H1 (cell line): ENCODE measurements around the gene UFM1. TPM values are rescaled to one million over a fixed set of nuclear protein-coding genes. Genes with fewer than 3 reads are reported as not detected.

ENCODE experiments used
- CTCF ChIA-PET: fragments of 300-600 bp; sonication (Branson Sonifier 250); formaldehyde crosslinking; loops from one replicate; lab custom pipeline; 2021; ENCODE audit not compliant: partially characterized antibody; lab: Charles Lee
- POLR2A ChIA-PET: fragments of 300-600 bp; sonication (Branson Sonifier 250); formaldehyde crosslinking; loops from one replicate; lab custom pipeline; 2021; ENCODE audit warnings: inconsistent platforms; ENCODE audit not compliant: partially characterized antibody; lab: Charles Lee
- DNase-seq, 2 experiments: peaks; one replicate each; pipeline versions ENCODE4 v3.0.0 to v3.0.0-alpha.2; 2010 to 2022; ENCODE audit warnings: low spot score in 2 of 2, low read depth in 1 of 2, mixed read lengths in 1 of 2
- FAIRE-seq: peaks from 2 replicates; lab custom pipeline; 2011; peaks lifted over from hg19 to GRCh38; lab: Jason Lieb, UNC
- H2AFZ ChIP-seq: 2 replicates; pipeline ENCODE4 v1.8.1; 2012; ENCODE audit warnings: low read length, inconsistent platforms
- H2AK5ac ChIP-seq: 2 replicates; pipeline ENCODE4 v1.6.1; 2013; ENCODE audit warnings: low read depth, low read length
- H2BK120ac ChIP-seq: replicated peaks from 2 replicates; pipeline ENCODE3; 2013; ENCODE audit warnings: low read depth, low read length, inconsistent platforms
- H2BK12ac ChIP-seq: 2 replicates; pipeline ENCODE4 v1.6.1; 2013; ENCODE audit warnings: low read depth, low read length
- H2BK15ac ChIP-seq: 2 replicates; pipeline ENCODE4 v1.6.1; 2013; ENCODE audit warnings: low read length
- H2BK20ac ChIP-seq: 2 replicates; pipeline ENCODE4 v1.6.1; 2013; ENCODE audit warnings: low read length
- H2BK5ac ChIP-seq: 2 replicates; pipeline ENCODE4 v1.6.1; 2013; ENCODE audit warnings: low read depth, low read length
- H3K14ac ChIP-seq: 2 replicates; pipeline ENCODE4 v1.6.1; 2013; ENCODE audit warnings: inconsistent platforms; ENCODE audit not compliant: insufficient read length
- H3K18ac ChIP-seq: 2 replicates; pipeline ENCODE4 v1.6.1; 2013; ENCODE audit warnings: low read length; ENCODE audit errors: extremely low read depth
- H3K23ac ChIP-seq: 2 replicates; pipeline ENCODE4 v1.6.1; 2013; ENCODE audit warnings: inconsistent platforms; ENCODE audit not compliant: insufficient read length
- H3K23me2 ChIP-seq: 2 replicates; pipeline ENCODE4 v1.6.1; 2013; ENCODE audit warnings: low read depth, low read length
- H3K27ac ChIP-seq: 2 replicates; pipeline ENCODE4 v1.6.1; 2011; ENCODE audit warnings: low read depth, low read length, inconsistent platforms
- H3K27me3 ChIP-seq, 4 experiments: replicated peaks in 1 of 4; 1 replicate in 1 of 4; 2 replicates in 3 of 4; pipeline versions ENCODE4 v1.6.1 to v1.8.1; 2011 to 2013; ENCODE audit warnings: low read length in 3 of 4, mild to moderate bottlenecking in 3 of 4, inconsistent platforms in 2 of 4, mixed read lengths in 2 of 4, moderate library complexity in 1 of 4; ENCODE audit not compliant: control insufficient read depth in 3 of 4, insufficient read depth in 3 of 4; ENCODE audit errors: extremely low read depth in 1 of 4
- H3K36me3 ChIP-seq, 4 experiments: 2 replicates each; pipeline versions ENCODE4 v1.6.1 to v1.8.1; 2011 to 2013; ENCODE audit warnings: mild to moderate bottlenecking in 4 of 4, low read length in 3 of 4, moderate library complexity in 2 of 4, control low read depth in 1 of 4, inconsistent platforms in 1 of 4; ENCODE audit not compliant: insufficient read depth in 4 of 4, control insufficient read depth in 2 of 4
- H3K4ac ChIP-seq: replicated peaks from 2 replicates; pipeline ENCODE3; 2013; ENCODE audit warnings: low read length, low read depth, mixed read lengths, inconsistent platforms; ENCODE audit not compliant: insufficient read length
- H3K4me1 ChIP-seq, 4 experiments: replicated peaks in 1 of 4; 1 replicate in 1 of 4; 2 replicates in 3 of 4; pipeline versions ENCODE4 v1.6.1 to v1.8.1; 2011 to 2013; ENCODE audit warnings: low read length in 3 of 4, inconsistent platforms in 2 of 4, mixed read lengths in 1 of 4; ENCODE audit not compliant: insufficient read depth in 4 of 4, control insufficient read depth in 3 of 4
- H3K4me2 ChIP-seq, 2 experiments: 2 replicates each; pipeline versions ENCODE4 v1.6.1 to v1.8.1; 2011 to 2013; ENCODE audit warnings: low read depth in 2 of 2, low read length in 2 of 2, control low read depth in 1 of 2, inconsistent platforms in 1 of 2, mild to moderate bottlenecking in 1 of 2; ENCODE audit not compliant: insufficient read depth in 1 of 2
- H3K4me3 ChIP-seq, 4 experiments: fragments of 200-600, 300-600 bp in 1 of 4; sonication (generic), shearing (Covaris generic), sonication (Bioruptor Twin) in 1 of 4; 2 replicates each; pipeline versions ENCODE4 v1.5.1 to v1.8.1; 2011 to 2016; ENCODE audit warnings: low read length in 4 of 4, low read depth in 3 of 4, control low read depth in 2 of 4, inconsistent platforms in 2 of 4, mild to moderate bottlenecking in 2 of 4, mixed read lengths in 1 of 4, moderate library complexity in 1 of 4; ENCODE audit not compliant: insufficient read depth in 2 of 4; ENCODE audit errors: extremely low read depth in 1 of 4
- H3K56ac ChIP-seq: replicated peaks from 2 replicates; pipeline ENCODE3; 2013; ENCODE audit warnings: low read depth, mild to moderate bottlenecking, mixed read lengths, low read length, inconsistent platforms; ENCODE audit not compliant: insufficient read length
- H3K79me1 ChIP-seq: 2 replicates; pipeline ENCODE4 v1.6.1; 2013; ENCODE audit warnings: low read depth, low read length, control low read depth
- H3K79me2 ChIP-seq, 2 experiments: 2 replicates each; pipeline versions ENCODE4 v1.6.1 to v1.8.1; 2012 to 2013; ENCODE audit warnings: low read length in 2 of 2, mild to moderate bottlenecking in 2 of 2, inconsistent platforms in 1 of 2; ENCODE audit not compliant: insufficient read depth in 2 of 2, control insufficient read depth in 1 of 2
- H3K9ac ChIP-seq, 4 experiments: replicated peaks in 1 of 4; 1 replicate in 1 of 4; 2 replicates in 3 of 4; pipeline versions ENCODE4 v1.6.1 to v1.8.1; 2011 to 2013; ENCODE audit warnings: low read depth in 3 of 4, low read length in 3 of 4, control low read depth in 2 of 4, mild to moderate bottlenecking in 2 of 4, moderate library complexity in 2 of 4, inconsistent platforms in 1 of 4; ENCODE audit errors: extremely low read depth in 1 of 4
- H3K9me3 ChIP-seq, 2 experiments: 2 replicates each; pipeline versions ENCODE4 v1.6.1 to v1.8.1; 2012 to 2013; ENCODE audit warnings: mild to moderate bottlenecking in 2 of 2, moderate library complexity in 2 of 2, control low read depth in 1 of 2, inconsistent platforms in 1 of 2, low read depth in 1 of 2, low read length in 1 of 2, mixed read lengths in 1 of 2; ENCODE audit not compliant: insufficient read depth in 2 of 2
- H4K20me1 ChIP-seq, 2 experiments: replicated peaks in 1 of 2; 2 replicates each; pipeline versions ENCODE3 to v1.8.1; 2011 to 2013; ENCODE audit warnings: inconsistent platforms in 2 of 2, low read length in 2 of 2, mild to moderate bottlenecking in 1 of 2; ENCODE audit not compliant: insufficient read depth in 2 of 2, control insufficient read depth in 1 of 2
- H4K5ac ChIP-seq: 2 replicates; pipeline ENCODE4 v1.6.1; 2013; ENCODE audit warnings: low read length, low read depth, mixed read lengths, inconsistent platforms; ENCODE audit not compliant: insufficient read length
- H4K8ac ChIP-seq: 2 replicates; pipeline ENCODE4 v1.8.0; 2013; ENCODE audit warnings: mild to moderate bottlenecking, moderate library complexity, low read length, inconsistent platforms; ENCODE audit not compliant: insufficient read depth; ENCODE audit errors: extremely low read depth
- H4K91ac ChIP-seq: replicated peaks from 2 replicates; pipeline ENCODE3; 2013; ENCODE audit warnings: low read length, mixed read lengths, inconsistent platforms; ENCODE audit not compliant: insufficient read length
- CBX5 ChIP-seq: fragments of 300-800, 300-1000 bp; sonication (generic); IDR thresholded peaks from 2 replicates; pipeline ENCODE4 v1.7.1; 2016; ENCODE audit warnings: antibody characterized with exemption, low read length, low read depth
- CREB1 ChIP-seq: IDR thresholded peaks from 2 replicates; pipeline ENCODE4 v1.6.1; 2012; ENCODE audit warnings: inconsistent platforms
- EZH2 ChIP-seq: fragments of 200-600 bp; sonication (generic); IDR thresholded peaks from 2 replicates; pipeline ENCODE4 v1.7.1; 2012; ENCODE audit warnings: low read depth, mild to moderate bottlenecking, moderate library complexity, low read length, inconsistent platforms; ENCODE audit not compliant: severe bottlenecking
- FOSL1 ChIP-seq: IDR thresholded peaks from 2 replicates; pipeline ENCODE4 v1.6.1; 2011; ENCODE audit warnings: mild to moderate bottlenecking, low read depth, low read length, moderate library complexity; ENCODE audit not compliant: insufficient read depth
- TCF12 ChIP-seq: IDR thresholded peaks from 2 replicates; pipeline ENCODE4 v1.6.1; 2011; ENCODE audit warnings: low read depth, mild to moderate bottlenecking, low read length
- WGBS, 2 experiments: shearing (Covaris generic) in 1 of 2; methylation state at CpG; one replicate each; pipeline versions ENCODE4 v1.1.6 to v1.1.7; 2013 to 2015; ENCODE audit warnings: low lambda C conversion rate in 2 of 2, mixed read lengths in 2 of 2, inconsistent platforms in 1 of 2, low coverage in 1 of 2, missing lambda C conversion rate in 1 of 2; ENCODE audit not compliant: insufficient replicate concordance in 2 of 2, insufficient coverage in 1 of 2, insufficient read length in 1 of 2; ENCODE audit errors: extremely low coverage in 1 of 2, missing lambda C conversion rate in 1 of 2; 5-methylcytosine and 5-hydroxymethylcytosine counted together
- polyA plus RNA-seq, 7 experiments: library from polyadenylated mRNA; depleted of rRNA in 3 of 7; stranded (reverse) in 5 of 7; unstranded in 2 of 7; fragments of >200 nt in 5 of 7; fragments of 200-250 nt in 2 of 7; gene quantifications; 1 replicate in 5 of 7; 2 replicates in 1 of 7; 4 replicates in 1 of 7; pipeline versions ENCODE4 v1.2.1 to v1.2.3, GENCODE V29; 2011 to 2013; ENCODE audit warnings: missing spikeins in 2 of 7, mixed read lengths in 2 of 7
- total RNA-seq: library from RNA; stranded (reverse); fragmentation: NEBNext Ultra II Directional; extraction: Animal tissue kit (Norgen Biotek cat#: 25700); gene quantifications from 2 replicates; pipeline ENCODE4 v1.2.1, GENCODE V29; 2021

Gene UFM1
- total and polyA plus RNA-seq, 2 of the 8 experiments (the other 6 are each of a cell fraction or from before 2014, with no cell fraction given): 16.0 to 34.3 TPM

DNA sequence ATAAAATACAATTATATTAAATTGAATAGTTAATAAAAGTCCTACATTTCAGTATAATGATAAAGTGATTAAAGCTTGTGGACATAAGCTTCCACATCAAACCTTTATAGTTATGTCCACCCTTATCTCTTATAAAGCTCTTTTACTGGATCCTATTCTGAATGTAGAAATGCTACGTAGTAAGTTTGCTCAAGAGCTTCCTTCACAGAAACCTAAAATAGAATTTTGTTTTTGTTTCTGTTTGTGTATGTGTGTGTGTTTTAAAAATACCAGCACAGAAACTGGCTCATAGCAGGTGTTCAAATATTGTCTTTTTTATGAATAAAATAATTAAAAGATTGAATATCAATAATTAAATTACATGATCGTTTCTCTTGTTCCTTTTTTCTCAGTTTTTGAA, 21.0 kb upstream of the UFM1 start:
- H3K79me2 ChIP-seq: no peaks in the 10 kb centered on the region
- no peak overlapping the region for H2AK5ac ChIP-seq
- H3K9me3 ChIP-seq: peaks cover 0 to 2% of the 10 kb centered on the region in 2 experiments; a peak in 1 of 4 replicates
- DNase-seq (no peak), FAIRE-seq (no peak)
- H4K8ac ChIP-seq: no peak overlapping the region
- no peak overlapping the region for H4K5ac ChIP-seq
- no peaks in the 10 kb centered on the region; the same call in 1 of the 2 replicates for H3K23me2 ChIP-seq
- H4K91ac ChIP-seq: no peak overlapping the region
- H2BK12ac ChIP-seq: no peak overlapping the region
- H3K27ac ChIP-seq: no peak overlapping the region
- H4K20me1 ChIP-seq: no peaks in the 10 kb centered on the region
- no peak overlapping the region for H2BK5ac ChIP-seq
- no peak overlapping the region for H3K4me2 ChIP-seq
- ChIA-PET CTCF (no interaction called here), POLR2A (no interaction called here)
- H3K9ac ChIP-seq: no peak overlapping the region
- no peak overlapping the region for H2BK20ac ChIP-seq
- no peaks in the 10 kb centered on the region for H3K4me1 ChIP-seq
- WGBS, 2 experiments: 85% methylated on average over 2 of the region's 2 CpGs; no CpG with 5 or more reads in 1 of the 2 experiments
- H3K18ac ChIP-seq: no peak overlapping the region
- no peak overlapping the region for H3K23ac ChIP-seq
- H3K4ac ChIP-seq: no peak overlapping the region
- TF ChIP-seq CREB1: no peak
- no peak for TF ChIP-seq FOSL1
- TF ChIP-seq TCF12: no peak
- TF ChIP-seq CBX5: no peak
- no peak for TF ChIP-seq EZH2
- H2BK15ac ChIP-seq: no peak overlapping the region
- H3K36me3 ChIP-seq: no peaks in the 10 kb centered on the region
- H3K56ac ChIP-seq: no peak overlapping the region
- no peaks in the 10 kb centered on the region for H3K79me1 ChIP-seq
- no peak overlapping the region for H3K4me3 ChIP-seq
- no peak overlapping the region for H2AFZ ChIP-seq
- no peak overlapping the region for H3K14ac ChIP-seq
- H2BK120ac ChIP-seq: no peak overlapping the region
- no peaks in the 10 kb centered on the region for H3K27me3 ChIP-seq
